Lung (tissue), 12 donors: ENCODE results near the gene ART4. TPM values are rescaled to one million over a fixed set of nuclear protein-coding genes. Genes with fewer than 3 reads are reported as not detected.

Source experiments
- ATAC-seq: fragments of 200-7000 bp; cut with Tn5 transposase; one replicate; pipeline ENCODE4 v1.9.1; 2020; ENCODE audit warnings: moderate number of reproducible peaks; ENCODE audit not compliant: insufficient read depth, low FRiP score
- DNase-seq, 3 donors: peaks; one replicate each; pipeline ENCODE4 v3.0.0-alpha.2; 2013 to 2017
- H3K27ac ChIP-seq, 2 donors: one replicate each; pipeline ENCODE4 v1.5.1; 2013; ENCODE audit warnings: mild to moderate bottlenecking in 2 of 2, moderate library complexity in 2 of 2, control low read depth in 1 of 2, inconsistent platforms in 1 of 2, low read depth in 1 of 2, low read length in 1 of 2
- H3K27me3 ChIP-seq, 3 donors: one replicate each; pipeline ENCODE4 v1.5.1; 2013; ENCODE audit warnings: low read length in 2 of 3; ENCODE audit not compliant: control insufficient read depth in 3 of 3, insufficient read depth in 3 of 3
- H3K36me3 ChIP-seq, 4 donors: one replicate each; pipeline ENCODE4 v1.5.1; 2013; ENCODE audit warnings: low read length in 4 of 4, mild to moderate bottlenecking in 1 of 4, moderate library complexity in 1 of 4; ENCODE audit not compliant: control insufficient read depth in 4 of 4, insufficient read depth in 4 of 4
- H3K4me1 ChIP-seq, 5 donors: one replicate each; pipeline ENCODE4 v1.5.1; 2013; ENCODE audit warnings: low read length in 5 of 5, mild to moderate bottlenecking in 2 of 5, moderate library complexity in 1 of 5; ENCODE audit not compliant: control insufficient read depth in 5 of 5, insufficient read depth in 5 of 5
- H3K4me3 ChIP-seq: one replicate; pipeline ENCODE4 v1.5.1; 2013; ENCODE audit warnings: mild to moderate bottlenecking, control low read depth, moderate library complexity
- H3K9ac ChIP-seq, 2 donors: one replicate each; pipeline ENCODE4 v1.5.1; 2013; ENCODE audit warnings: low read length in 2 of 2, control low read depth in 1 of 2; ENCODE audit not compliant: insufficient read depth in 1 of 2
- H3K9me3 ChIP-seq, 4 donors: one replicate each; pipeline ENCODE4 v1.5.1; 2013; ENCODE audit warnings: low read length in 3 of 4, mild to moderate bottlenecking in 1 of 4, moderate library complexity in 1 of 4; ENCODE audit not compliant: control insufficient read depth in 4 of 4, insufficient read depth in 3 of 4
- WGBS, 2 donors: extraction: QIAGEN DNeasy Blood & Tissue Kit; methylation state at CpG; one replicate each; pipeline ENCODE4 v1.1.7; 2013; 5-methylcytosine and 5-hydroxymethylcytosine counted together
- polyA plus RNA-seq, 2 donors: library from polyadenylated mRNA; stranded (reverse); fragments of 200-250 nt; gene quantifications; one replicate each; pipeline ENCODE4 v1.2.1, GENCODE V29; 2013
- total RNA-seq, 2 donors: library from RNA; depleted of rRNA in 1 of 2; stranded (reverse); fragments of >200 nt in 1 of 2; gene quantifications; one replicate each; pipeline ENCODE4 v1.2.1, GENCODE V29; 2014 to 2021
- TF ChIP-seq, protein P1 (sequence below): IDR thresholded peaks from 2 replicates; pipeline ENCODE4 v1.5.1; 2012; ENCODE audit warnings: mild to moderate bottlenecking; ENCODE audit errors: control extremely low read depth, extremely low read depth
- donor health status: control.
- donor health status: control.
- donor health status: Bipolar disorder and iron deficiency.
- donor health status: healthy.
- donor health status: DM: yes; HTN: yes; CAD: no.

ART4 gene
- total and polyA plus RNA-seq, 4 donors = 0.76 to 3.1 (median 0.92) TPM

- Histone ChIP-seq H3K27ac (no peak overlapping the region), H3K9me3 (peaks cover 0 to 5% (median 0%) of the 10 kb centered on the region in 4 donors), H3K27me3 (no peaks in the 10 kb centered on the region), H3K36me3 (no peaks in the 10 kb centered on the region), H3K4me1 (peaks cover 0 to 17% (median 2%) of the 10 kb centered on the region in 5 donors), H3K9ac (no peak overlapping the region), H3K4me3 (no peak overlapping the region)
- peak in 1 of 3 donors; percentile 27 for DNase-seq
- TF ChIP-seq, protein P1, sequence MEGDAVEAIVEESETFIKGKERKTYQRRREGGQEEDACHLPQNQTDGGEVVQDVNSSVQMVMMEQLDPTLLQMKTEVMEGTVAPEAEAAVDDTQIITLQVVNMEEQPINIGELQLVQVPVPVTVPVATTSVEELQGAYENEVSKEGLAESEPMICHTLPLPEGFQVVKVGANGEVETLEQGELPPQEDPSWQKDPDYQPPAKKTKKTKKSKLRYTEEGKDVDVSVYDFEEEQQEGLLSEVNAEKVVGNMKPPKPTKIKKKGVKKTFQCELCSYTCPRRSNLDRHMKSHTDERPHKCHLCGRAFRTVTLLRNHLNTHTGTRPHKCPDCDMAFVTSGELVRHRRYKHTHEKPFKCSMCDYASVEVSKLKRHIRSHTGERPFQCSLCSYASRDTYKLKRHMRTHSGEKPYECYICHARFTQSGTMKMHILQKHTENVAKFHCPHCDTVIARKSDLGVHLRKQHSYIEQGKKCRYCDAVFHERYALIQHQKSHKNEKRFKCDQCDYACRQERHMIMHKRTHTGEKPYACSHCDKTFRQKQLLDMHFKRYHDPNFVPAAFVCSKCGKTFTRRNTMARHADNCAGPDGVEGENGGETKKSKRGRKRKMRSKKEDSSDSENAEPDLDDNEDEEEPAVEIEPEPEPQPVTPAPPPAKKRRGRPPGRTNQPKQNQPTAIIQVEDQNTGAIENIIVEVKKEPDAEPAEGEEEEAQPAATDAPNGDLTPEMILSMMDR = no peak
- ATAC-seq = no peak
- 64 to 77% methylated on average over 6 of the region's 6 CpGs for WGBS, 2 donors
These were observed 11.4 kb upstream of the ART4 start for GRCh38 chr12:14854586-14855183.

DNA sequence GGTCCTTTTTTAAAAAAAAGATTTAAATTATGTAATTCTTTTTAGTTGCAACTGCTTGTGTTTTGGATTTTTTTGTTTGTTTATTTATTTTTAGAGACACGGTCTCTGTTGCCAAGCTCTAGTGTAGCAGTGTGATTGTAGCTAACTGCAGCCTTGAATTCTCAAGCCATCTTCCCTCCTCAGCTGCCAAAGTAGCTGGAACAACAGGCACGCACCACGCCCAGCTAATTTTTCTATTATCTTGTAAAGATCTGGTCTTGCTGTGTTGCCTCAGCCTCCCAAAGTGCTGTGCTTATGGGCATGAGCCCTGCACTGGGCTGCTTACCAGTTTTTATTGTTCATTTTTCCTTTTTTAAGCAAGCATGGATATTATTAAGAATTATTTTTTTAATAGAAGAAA lies 10.6 kb upstream of the ART4 start:
- Histone ChIP-seq H3K4me3 (no peak overlapping the region), H3K27ac (no peak overlapping the region), H3K36me3 (no peaks in the 10 kb centered on the region), H3K9ac (peak overlapping the region in 1 of 2 donors; percentile 19), H3K9me3 (no peaks in the 10 kb centered on the region), H3K4me1 (peaks cover 0 to 17% (median 2%) of the 10 kb centered on the region in 5 donors), H3K27me3 (no peaks in the 10 kb centered on the region)
- TF ChIP-seq, protein P1 = no peak
- WGBS, 2 donors = 69 to 77% methylated on average over 3 of the region's 3 CpGs
- ATAC-seq (no peak), DNase-seq (peak; percentile 36 to 78 (median 75))

DNA sequence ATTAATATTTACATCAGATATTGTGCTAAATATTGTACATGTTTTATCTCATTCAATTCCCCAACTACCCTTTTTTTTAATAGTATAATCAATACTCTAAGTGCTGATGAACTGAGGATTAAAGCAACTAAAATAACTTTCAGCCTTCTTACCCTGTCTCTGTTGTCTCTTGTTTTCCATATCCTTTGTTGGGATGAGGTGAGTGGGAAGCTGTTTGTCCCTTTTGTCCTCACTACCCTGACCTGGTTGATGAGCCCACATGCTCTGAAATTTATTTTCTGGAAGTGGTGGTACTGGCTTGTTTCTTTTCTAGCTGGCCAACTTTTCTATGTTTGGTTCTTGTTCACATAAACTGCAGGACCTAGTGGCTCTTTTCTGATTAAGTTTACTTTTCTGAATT lies 9.6 kb upstream of the ART4 start:
- no peak overlapping the region for H3K27ac ChIP-seq
- H3K9ac ChIP-seq = no peak overlapping the region
- no peaks in the 10 kb centered on the region for H3K36me3 ChIP-seq
- DNase-seq (no peak), ATAC-seq (no peak)
- H3K4me1 ChIP-seq = peaks cover 0 to 17% (median 2%) of the 10 kb centered on the region in 5 donors
- no peak overlapping the region for H3K4me3 ChIP-seq
- no peaks in the 10 kb centered on the region for H3K9me3 ChIP-seq
- TF ChIP-seq, protein P1 = no peak
- H3K27me3 ChIP-seq = no peaks in the 10 kb centered on the region
